B cell (primary cell): ENCODE data around the gene CDK10.

ENCODE experiments used
- EZH2 ChIP-seq: IDR thresholded peaks from 2 replicates; pipeline ENCODE4 v1.6.1; 2012; ENCODE audit warnings: borderline replicate concordance, low read depth, mild to moderate bottlenecking, moderate library complexity, low read length; ENCODE audit not compliant: insufficient read depth, poor library complexity, severe bottlenecking
- TF ChIP-seq, protein P1 (sequence below): fragments of 200-600 bp; IDR thresholded peaks from one replicate; pipeline ENCODE4 v1.8.0; 2022; ENCODE audit warnings: antibody characterized with exemption, mild to moderate bottlenecking

- TF ChIP-seq, protein P1, sequence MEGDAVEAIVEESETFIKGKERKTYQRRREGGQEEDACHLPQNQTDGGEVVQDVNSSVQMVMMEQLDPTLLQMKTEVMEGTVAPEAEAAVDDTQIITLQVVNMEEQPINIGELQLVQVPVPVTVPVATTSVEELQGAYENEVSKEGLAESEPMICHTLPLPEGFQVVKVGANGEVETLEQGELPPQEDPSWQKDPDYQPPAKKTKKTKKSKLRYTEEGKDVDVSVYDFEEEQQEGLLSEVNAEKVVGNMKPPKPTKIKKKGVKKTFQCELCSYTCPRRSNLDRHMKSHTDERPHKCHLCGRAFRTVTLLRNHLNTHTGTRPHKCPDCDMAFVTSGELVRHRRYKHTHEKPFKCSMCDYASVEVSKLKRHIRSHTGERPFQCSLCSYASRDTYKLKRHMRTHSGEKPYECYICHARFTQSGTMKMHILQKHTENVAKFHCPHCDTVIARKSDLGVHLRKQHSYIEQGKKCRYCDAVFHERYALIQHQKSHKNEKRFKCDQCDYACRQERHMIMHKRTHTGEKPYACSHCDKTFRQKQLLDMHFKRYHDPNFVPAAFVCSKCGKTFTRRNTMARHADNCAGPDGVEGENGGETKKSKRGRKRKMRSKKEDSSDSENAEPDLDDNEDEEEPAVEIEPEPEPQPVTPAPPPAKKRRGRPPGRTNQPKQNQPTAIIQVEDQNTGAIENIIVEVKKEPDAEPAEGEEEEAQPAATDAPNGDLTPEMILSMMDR, result no peak
- TF ChIP-seq EZH2, result no peak
Observed at GRCh38 chr16:89655062-89655643, 31.3 kb upstream of the CDK10 start.
